Measurements from ENCODE around the gene AP1M1.

AP1M1 gene

GRCh38 chr19:16266586-16266942 is 68.9 kb downstream of the AP1M1 start:
- ChIA-PET POLR2A (no interaction called here), CTCF (no interaction called here)
- DNase-seq (ENCODE audit: extremely low spot score) = no peak
- TF ChIP-seq SUZ12 (IDR thresholded peaks at IDR 0.05) (no peak), NFRKB (IDR thresholded peaks at IDR 0.05) (no peak), FOXM1 (IDR thresholded peaks at IDR 0.05; ENCODE audit: borderline replicate concordance) (no peak), ELF4 (IDR thresholded peaks at IDR 0.05) (no peak), BHLHE40 (IDR thresholded peaks at IDR 0.05; ENCODE audit: borderline replicate concordance) (no peak), FOXA1 (IDR thresholded peaks at IDR 0.05) (no peak), ARNT (IDR thresholded peaks at IDR 0.05) (no peak), L3MBTL2 (conservative IDR thresholded peaks at IDR 0.05) (no peak)

- ChIA-PET POLR2A (no interaction called here), CTCF (interaction anchor here (0.6 kb wide), 3 partner anchors 21 to 227 kb away, joined by 3 to 8 read pairs (median 5); no protein-coding TSS in a partner anchor)
- TF ChIP-seq HDGF (IDR thresholded peaks at IDR 0.05; ENCODE audit: borderline replicate concordance) = no peak
- TF ChIP-seq ZNF384 (IDR thresholded peaks at IDR 0.05) = no peak
- TF ChIP-seq PKNOX1 (IDR thresholded peaks at IDR 0.05) = no peak
- TF ChIP-seq ARNT (IDR thresholded peaks at IDR 0.05) = no peak
- no peak for TF ChIP-seq ELF4 (IDR thresholded peaks at IDR 0.05)
- no peak for TF ChIP-seq SP1 (IDR thresholded peaks at IDR 0.05)
- no peak for TF ChIP-seq FOXA1 (IDR thresholded peaks at IDR 0.05)
- no peak for TF ChIP-seq L3MBTL2 (conservative IDR thresholded peaks at IDR 0.05)
- no peak for TF ChIP-seq TARDBP (IDR thresholded peaks at IDR 0.05)
- TF ChIP-seq BHLHE40 (IDR thresholded peaks at IDR 0.05; ENCODE audit: borderline replicate concordance) = no peak
- no peak for TF ChIP-seq NFRKB (IDR thresholded peaks at IDR 0.05)
- DNase-seq (ENCODE audit: extremely low spot score) = no peak
These were observed 71.1 kb downstream of the AP1M1 start for GRCh38 chr19:16268676-16269319.

DNA sequence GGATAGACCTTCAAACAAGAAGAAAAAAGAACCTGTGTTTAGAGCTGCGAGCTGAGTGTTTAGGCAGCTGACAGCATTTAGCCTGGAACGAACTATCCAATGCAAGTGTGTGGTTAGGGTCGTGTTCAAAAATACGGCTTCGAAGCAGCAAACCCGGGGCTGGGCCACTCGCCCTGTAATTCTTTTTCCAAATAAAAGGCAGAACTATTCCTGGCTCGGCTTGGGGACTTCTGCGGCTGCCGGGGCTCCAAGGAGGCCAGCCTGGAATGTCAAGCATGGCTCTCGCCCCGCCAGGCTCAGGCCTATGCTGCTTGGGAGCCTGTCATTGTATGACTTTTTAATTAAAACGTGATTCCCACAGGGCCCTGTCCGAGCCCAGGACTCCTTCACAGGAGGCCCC is 75.2 kb downstream of the AP1M1 start:
- POLR2A ChIA-PET = no interaction called here
- DNase-seq (ENCODE audit: extremely low spot score) = no peak
- no peak for TF ChIP-seq FOXK2 (IDR thresholded peaks at IDR 0.05)
- TF ChIP-seq HDGF (IDR thresholded peaks at IDR 0.05; ENCODE audit: borderline replicate concordance) = no peak
- TF ChIP-seq ELF4 (IDR thresholded peaks at IDR 0.05) = no peak
- no peak for TF ChIP-seq SUZ12 (IDR thresholded peaks at IDR 0.05)
- TF ChIP-seq ARNT (IDR thresholded peaks at IDR 0.05) = no peak
- no peak for TF ChIP-seq CTBP1 (IDR thresholded peaks at IDR 0.05; ENCODE audit: borderline replicate concordance)
- TF ChIP-seq L3MBTL2 (conservative IDR thresholded peaks at IDR 0.05) = no peak
- TF ChIP-seq FOXM1 (IDR thresholded peaks at IDR 0.05; ENCODE audit: borderline replicate concordance) = no peak
- no peak for TF ChIP-seq NFRKB (IDR thresholded peaks at IDR 0.05)
- no peak for TF ChIP-seq LEF1 (IDR thresholded peaks at IDR 0.05; ENCODE audit: borderline replicate concordance)
- TF ChIP-seq SP1 (IDR thresholded peaks at IDR 0.05) = no peak
- no peak for TF ChIP-seq TARDBP (IDR thresholded peaks at IDR 0.05)
- no peak for TF ChIP-seq PKNOX1 (IDR thresholded peaks at IDR 0.05)
- no peak for TF ChIP-seq FOXA1 (IDR thresholded peaks at IDR 0.05)
- TF ChIP-seq BHLHE40 (IDR thresholded peaks at IDR 0.05; ENCODE audit: borderline replicate concordance) = no peak
- no peak for TF ChIP-seq ZNF384 (IDR thresholded peaks at IDR 0.05)
- CTCF ChIA-PET = interaction anchor here (0.7 to 0.9 kb wide), 2 partner anchors 11 to 143 kb away, joined by 3 to 5 read pairs; no protein-coding TSS in a partner anchor

GRCh38 chr19:16274447-16274846 is 76.7 kb downstream of the AP1M1 start:
- ChIA-PET POLR2A (no interaction called here), CTCF (no interaction called here)
- no peak for DNase-seq (ENCODE audit: extremely low spot score)
- TF ChIP-seq PKNOX1 (IDR thresholded peaks at IDR 0.05) (no peak), ZNF384 (IDR thresholded peaks at IDR 0.05) (no peak), BHLHE40 (IDR thresholded peaks at IDR 0.05; ENCODE audit: borderline replicate concordance) (no peak), TARDBP (IDR thresholded peaks at IDR 0.05) (no peak), NFRKB (IDR thresholded peaks at IDR 0.05) (no peak), SP1 (IDR thresholded peaks at IDR 0.05) (no peak), SUZ12 (IDR thresholded peaks at IDR 0.05) (no peak), FOXA1 (IDR thresholded peaks at IDR 0.05) (no peak), CTBP1 (IDR thresholded peaks at IDR 0.05; ENCODE audit: borderline replicate concordance) (no peak), ELF4 (IDR thresholded peaks at IDR 0.05) (no peak), FOXK2 (IDR thresholded peaks at IDR 0.05) (no peak), LEF1 (IDR thresholded peaks at IDR 0.05; ENCODE audit: borderline replicate concordance) (no peak)

- DNase-seq (ENCODE audit: extremely low spot score) = no peak
- TF ChIP-seq NFRKB (IDR thresholded peaks at IDR 0.05) (no peak), CTBP1 (IDR thresholded peaks at IDR 0.05; ENCODE audit: borderline replicate concordance) (no peak), HDGF (IDR thresholded peaks at IDR 0.05; ENCODE audit: borderline replicate concordance) (no peak), BHLHE40 (IDR thresholded peaks at IDR 0.05; ENCODE audit: borderline replicate concordance) (no peak), FOXA1 (IDR thresholded peaks at IDR 0.05) (no peak), FOXM1 (IDR thresholded peaks at IDR 0.05; ENCODE audit: borderline replicate concordance) (no peak), ARNT (IDR thresholded peaks at IDR 0.05) (no peak), ZNF384 (IDR thresholded peaks at IDR 0.05) (no peak), PKNOX1 (IDR thresholded peaks at IDR 0.05) (no peak), TARDBP (IDR thresholded peaks at IDR 0.05) (no peak), L3MBTL2 (conservative IDR thresholded peaks at IDR 0.05) (no peak), ELF4 (IDR thresholded peaks at IDR 0.05) (no peak), SP1 (IDR thresholded peaks at IDR 0.05) (no peak)
- ChIA-PET POLR2A (no interaction called here), CTCF (no interaction called here)
These were observed 82.6 kb downstream of the AP1M1 start for GRCh38 chr19:16280306-16280705.
